GM18909 (cell line): ENCODE measurements around the gene NKD1.

Experiments
- ATAC-seq: cut with Tn5 transposase; IDR thresholded peaks from one replicate; pipeline ENCODE4 v1.9.1; 2021; ENCODE audit warnings: mild to moderate bottlenecking; ENCODE audit not compliant: unreplicated experiment, poor library complexity

The NKD1 gene

DNA sequence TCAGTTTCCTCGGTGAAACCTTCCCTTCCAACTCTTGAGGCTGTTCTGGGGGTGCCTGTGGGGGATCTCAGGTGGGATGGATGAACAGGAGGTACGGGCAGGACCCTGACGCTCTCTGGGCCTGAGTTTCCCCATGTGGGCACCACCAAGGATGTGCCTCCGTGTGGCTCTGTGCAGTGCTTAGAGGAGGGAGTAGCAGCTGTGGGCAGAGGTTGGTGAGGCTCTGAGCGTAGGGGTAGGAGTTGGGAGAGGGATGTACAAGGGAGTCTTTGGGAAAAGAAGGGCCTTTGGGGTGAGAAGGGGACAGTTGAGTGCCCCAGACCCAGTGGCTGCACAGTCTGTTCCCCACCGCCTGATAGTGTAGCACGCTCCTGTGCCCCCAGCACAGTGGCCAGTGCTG is 73.8 kb downstream of the NKD1 start:
- ATAC-seq, result no peak

DNA sequence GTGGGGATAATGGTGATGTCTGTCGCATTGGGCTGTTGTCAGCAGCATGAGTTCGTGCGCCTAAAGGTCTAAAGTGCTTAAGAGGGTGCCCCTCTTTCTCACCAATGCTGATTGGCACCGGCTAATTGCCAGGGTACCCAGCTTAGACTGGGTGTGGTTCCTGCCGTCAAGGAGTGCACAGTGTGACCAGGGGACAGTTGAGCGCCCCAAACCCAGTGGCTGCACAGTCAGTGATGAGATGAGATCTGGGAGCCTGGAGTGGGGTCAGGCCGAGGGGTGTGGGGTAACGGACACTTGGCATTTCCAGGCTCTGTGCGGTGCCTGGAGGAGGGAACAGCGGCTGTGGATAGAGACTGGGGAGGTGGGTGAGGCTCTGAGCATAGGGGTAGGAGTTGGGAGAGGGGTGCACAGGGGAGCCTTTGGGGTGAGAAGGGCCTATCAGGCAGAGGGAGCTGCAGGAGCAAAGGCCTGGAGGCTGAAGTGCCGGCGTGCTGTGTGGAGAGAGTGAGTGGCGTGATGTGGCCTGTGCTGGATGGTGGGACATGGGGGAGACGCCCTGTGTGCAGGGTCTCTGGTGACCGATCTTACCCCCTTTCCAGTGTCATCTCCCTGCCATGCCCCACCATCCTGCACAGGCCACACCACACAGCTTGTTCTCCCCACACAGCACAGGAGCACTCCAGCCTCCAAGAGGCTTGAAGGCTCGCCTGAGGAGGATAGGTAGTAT is 74.6 kb downstream of the NKD1 start:
- no peak for ATAC-seq

DNA sequence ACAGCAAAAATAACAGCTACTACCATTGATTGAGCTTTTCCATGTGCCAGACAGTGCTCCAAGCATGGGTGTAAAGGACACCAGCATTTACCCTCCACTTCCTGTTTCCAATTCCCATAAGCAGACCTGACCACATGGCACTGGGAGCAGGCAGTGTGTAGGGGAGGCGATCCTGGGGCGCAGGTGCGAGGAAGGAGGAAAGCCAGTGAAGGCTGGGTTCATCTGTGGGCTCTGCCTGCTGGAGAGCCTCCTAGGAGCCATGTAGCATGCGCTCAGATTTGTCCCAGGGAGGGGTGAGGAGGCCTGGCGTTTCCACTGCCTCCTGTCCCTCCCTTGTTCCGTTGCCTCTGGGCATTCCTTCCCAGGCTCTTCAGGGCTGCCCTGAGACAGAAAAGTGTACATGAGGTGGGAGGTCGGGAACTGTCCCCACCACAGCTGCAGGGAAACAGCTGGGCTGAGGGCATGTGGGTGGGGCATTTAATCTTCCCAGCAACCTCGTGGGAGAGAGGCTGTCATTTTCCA is 76.3 kb downstream of the NKD1 start:
- no peak for ATAC-seq

DNA sequence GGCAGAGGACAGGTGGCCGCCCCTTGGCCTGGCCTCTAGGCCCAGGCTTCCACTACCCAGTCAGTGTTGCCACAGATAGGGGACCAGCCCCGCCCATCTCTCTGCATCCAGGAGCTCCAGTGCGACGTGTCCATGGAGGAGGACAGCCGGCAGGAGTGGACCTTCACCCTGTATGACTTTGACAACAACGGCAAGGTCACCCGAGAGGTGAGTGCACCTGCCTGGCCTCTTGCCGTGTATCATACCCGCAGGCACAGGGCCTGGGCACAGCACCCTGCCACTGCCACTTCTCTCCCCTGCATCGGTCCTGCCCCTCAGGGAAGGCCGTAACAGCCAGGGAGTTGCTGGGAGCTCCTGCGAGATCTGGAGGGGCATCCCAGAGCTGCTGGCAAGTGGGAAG is 77.2 kb downstream of the NKD1 start:
- no peak for ATAC-seq

DNA sequence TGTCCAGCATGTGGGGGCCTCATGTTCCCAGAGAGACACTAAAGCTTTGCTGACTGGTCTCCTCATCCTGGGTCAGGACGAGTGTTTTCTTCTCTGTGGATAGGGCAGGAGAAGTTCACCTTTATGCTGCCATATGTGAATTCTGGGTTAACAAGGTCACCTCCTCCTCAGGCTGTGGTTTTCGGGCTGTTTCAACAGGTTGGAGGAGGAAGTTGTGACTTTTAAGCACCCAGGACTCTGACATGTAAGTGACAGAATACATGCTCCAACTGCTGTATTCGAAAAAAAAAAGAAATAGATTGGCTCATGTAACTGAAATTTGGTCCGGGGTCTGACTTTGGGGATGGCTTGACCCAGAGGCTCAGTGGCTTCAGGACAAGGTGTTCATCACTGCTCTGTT is 78.7 kb downstream of the NKD1 start:
- no peak for ATAC-seq

DNA sequence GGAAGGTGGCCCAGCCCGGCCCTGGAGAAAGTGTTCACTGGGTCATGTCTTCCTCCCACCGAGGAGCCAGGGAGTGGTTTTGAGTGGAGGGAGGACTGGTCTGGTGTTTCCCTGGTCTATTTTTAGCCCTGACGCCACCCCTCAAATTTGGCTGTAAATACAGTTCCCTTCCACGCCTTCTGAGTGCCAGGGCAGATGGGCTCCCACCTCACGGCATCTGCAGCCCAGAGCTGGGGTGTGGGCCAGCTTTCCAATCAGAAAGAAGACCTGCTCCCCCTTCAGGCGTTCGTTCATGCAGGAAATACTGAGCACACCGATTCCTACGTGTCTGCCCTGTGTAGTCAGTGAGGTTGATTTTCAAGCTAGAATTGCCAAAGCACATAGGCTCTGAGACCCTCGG is 79.2 kb downstream of the NKD1 start:
- ATAC-seq, result no peak

DNA sequence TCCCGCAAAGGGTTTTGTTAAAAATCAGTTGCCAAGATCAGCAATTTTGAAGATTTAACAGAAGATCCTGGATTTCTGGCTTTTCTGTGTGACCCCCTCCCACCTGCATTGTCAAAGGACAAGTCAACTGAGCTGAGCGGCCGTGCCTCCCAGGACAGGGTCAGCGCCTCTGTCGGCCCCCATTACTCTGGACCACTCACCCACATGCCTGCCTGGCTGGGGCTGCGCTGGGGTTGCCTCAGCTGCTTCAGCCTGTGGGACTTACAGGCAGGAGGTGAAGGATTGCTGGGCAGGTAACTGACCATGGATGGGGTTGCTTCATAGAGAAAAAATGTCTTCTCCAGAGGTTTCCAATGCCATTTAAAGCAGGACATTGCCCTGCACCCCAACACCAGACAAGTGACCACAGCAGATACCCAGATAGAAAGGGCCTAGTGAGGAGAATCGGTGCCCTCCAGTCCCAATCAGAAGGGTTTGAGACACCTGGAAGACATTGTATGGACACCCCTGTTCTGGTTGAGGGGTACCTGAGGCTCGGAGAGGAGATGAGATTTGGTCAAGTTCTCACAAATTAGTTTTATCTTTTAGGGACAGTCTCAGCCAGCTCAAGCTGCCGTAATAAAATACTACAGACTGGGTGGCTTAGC is 80.1 kb downstream of the NKD1 start:
- no peak for ATAC-seq

DNA sequence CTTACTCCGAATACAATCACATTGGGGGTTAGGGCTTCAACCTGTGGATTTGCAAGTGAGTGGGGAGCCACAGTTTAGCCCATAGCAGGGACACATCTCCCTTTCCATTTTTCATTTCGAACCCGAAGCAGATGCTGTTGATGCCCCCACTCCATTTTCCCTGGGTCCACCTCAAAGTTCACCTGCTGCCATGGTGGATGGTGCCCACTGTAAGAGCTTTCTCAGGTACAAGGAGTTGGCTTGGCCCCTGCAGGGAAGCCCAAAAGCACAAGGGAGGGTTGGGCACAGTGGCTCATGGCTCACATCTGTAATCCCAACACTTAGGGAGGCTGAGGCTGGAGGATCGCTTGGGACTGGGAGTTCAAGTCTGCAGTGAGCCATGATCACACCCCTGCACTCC is 81.1 kb downstream of the NKD1 start:
- no peak for ATAC-seq

DNA sequence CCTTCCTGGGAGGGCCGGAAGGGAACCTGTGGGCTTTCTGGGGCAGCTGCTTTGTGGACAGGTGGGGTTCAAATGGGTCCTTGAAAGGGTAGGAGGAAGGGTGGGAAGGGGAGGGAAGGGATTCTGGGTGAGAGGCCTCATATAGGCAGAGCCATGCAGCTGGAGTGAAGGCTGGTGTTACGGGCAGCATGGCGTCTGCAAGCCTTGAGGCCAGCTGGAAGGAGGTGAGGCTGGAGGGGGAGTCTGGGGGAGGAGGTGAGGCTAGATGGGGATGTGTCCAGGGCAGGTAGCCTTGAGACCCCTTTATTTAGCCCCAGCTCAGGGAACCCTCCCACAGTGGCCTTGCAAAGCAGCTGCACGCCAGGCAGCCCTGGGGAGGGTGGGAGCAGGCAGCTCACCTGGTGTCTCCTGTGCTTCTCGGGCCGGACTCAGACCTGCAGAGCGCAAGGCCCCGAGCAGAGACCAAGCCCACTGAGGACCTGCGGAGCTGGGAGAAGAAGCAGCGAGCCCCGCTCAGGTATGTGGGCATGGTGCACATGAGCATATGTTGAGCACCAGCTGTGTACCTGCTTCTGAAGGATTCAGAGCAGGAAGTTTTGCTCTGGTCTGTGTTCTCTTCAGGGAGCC is 82.3 kb downstream of the NKD1 start:
- ATAC-seq, result no peak

DNA sequence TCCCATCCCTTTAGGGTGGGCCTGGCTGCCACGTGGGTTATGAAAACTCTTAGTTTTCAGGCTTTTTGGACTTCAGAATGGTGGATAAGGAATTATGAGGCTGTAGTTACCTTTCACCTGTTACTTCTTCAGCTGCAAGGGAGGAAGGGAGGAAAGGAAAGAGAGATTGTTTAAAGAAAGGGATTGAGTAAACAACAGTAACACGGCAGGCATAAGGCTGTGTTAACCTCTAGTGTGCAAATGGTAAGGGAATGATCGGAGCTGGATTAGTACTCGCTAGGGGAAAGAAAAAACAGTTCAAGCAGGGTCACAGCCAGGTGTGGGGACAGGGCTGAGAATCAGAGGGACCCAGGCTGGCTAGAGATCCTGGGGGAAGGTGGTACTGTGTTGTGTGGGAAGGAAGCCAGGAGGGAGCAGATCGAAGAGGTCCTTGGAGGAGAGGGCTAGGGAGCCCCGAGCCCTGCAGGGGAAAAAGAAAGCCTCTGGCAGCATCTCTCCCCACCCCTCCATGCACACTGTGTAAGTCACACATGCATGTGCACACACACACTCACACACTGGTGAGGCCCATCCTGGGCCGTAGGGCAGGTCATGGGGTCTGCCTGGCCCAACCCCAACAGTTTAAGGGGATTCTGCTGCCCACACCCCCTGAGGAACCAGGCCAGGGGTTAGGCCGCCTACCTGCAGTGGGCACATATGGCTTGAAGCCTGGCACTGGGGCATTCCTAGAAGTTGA is 83.2 kb downstream of the NKD1 start:
- ATAC-seq, result no peak

DNA sequence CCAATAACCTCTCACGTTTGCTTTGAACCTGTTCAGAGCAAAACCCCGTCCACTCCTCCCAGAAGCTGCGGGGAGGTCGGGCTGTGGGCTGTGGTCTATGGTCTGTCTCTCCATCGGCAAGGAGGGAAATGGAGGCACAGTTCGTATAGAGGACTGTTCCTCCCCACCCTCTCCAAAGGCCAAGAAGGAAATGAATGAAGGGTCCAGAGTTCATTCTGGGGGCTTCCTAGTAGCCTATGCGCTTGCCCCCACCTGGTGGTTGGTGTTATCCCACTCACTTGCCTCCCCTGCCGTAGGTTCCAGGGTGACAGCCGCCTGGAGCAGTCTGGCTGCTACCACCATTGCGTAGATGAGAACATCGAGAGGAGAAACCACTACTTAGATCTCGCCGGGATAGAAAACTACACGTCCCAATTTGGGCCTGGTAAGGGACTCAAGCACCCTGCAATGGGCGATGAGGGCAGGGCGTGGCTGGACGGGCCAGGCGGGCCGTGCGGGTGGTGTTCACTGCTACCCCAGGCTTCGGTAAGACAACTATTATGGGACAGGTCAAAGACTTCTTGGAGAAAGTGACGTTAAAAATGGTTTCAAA is 83.9 kb downstream of the NKD1 start:
- no peak for ATAC-seq

DNA sequence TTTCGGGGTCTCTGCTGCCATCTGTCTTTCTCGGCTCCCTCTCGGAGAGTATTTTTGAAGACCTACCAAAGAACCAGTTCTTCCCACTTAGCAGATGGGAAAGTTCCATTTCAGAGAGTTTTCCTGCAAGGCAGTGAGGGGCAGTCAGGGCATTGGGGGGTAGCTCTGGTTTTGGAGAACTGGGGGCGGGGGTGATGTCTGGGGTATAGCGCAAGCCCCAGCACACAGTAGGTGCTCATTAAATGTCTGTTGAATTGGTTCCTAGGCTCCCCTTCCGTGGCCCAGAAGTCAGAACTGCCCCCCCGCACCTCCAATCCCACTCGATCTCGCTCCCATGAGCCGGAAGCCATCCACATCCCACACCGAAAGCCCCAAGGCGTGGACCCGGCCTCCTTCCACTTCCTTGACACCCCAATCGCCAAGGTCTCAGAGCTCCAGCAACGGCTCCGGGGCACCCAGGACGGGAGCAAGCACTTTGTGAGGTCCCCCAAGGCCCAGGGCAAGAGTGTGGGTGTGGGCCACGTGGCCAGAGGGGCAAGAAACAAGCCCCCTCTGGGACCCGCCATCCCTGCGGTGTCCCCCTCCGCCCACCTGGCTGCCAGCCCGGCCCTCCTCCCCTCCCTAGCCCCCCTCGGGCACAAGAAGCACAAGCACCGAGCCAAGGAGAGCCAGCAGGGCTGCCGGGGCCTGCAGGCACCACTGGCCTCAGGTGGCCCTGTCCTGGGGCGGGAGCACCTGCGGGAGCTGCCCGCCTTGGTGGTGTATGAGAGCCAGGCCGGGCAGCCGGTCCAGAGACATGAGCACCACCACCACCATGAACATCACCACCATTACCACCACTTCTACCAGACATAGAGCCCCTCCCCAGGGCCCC is 85.0 kb downstream of the NKD1 start:
- ATAC-seq, result no peak

DNA sequence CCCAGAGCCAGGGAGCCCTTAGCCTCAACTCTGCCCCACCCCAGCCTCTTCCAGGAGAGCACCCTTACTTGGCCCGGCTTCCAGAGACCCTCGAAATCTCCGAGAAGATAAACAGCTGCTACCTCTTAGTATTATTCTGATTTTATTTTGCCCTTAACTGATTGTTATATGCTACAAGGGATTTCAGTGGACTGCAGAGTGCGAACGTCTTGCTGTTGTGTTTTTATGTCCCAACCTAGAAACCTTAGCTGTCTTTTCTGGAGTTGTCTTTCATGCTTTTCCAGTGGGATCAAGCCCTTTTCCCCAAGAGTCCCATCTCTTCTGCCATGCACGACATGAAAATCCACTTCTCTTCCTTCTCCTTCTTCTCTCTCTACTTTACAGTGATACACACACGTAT is 85.9 kb downstream of the NKD1 start:
- ATAC-seq, result no peak

DNA sequence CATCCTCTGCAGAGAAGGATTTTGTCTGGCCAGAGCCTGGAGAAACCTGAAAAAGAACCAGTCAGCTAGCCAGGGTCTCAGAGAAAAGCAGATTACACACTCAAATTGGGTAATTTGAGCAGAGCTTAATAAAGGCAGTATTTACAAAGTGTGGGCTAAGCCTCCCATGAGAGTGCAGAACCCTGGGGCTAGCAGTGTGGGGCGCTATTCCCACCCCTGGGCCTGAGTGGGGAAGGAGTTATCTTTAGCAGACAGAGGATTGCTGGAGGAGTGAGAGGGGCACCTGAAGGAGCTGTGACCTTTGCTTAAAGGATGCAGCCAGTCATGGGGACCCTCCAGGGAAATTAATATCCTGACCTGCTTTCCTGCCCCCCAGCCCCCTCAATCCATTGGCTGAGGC is 86.8 kb downstream of the NKD1 start:
- ATAC-seq, result no peak

DNA sequence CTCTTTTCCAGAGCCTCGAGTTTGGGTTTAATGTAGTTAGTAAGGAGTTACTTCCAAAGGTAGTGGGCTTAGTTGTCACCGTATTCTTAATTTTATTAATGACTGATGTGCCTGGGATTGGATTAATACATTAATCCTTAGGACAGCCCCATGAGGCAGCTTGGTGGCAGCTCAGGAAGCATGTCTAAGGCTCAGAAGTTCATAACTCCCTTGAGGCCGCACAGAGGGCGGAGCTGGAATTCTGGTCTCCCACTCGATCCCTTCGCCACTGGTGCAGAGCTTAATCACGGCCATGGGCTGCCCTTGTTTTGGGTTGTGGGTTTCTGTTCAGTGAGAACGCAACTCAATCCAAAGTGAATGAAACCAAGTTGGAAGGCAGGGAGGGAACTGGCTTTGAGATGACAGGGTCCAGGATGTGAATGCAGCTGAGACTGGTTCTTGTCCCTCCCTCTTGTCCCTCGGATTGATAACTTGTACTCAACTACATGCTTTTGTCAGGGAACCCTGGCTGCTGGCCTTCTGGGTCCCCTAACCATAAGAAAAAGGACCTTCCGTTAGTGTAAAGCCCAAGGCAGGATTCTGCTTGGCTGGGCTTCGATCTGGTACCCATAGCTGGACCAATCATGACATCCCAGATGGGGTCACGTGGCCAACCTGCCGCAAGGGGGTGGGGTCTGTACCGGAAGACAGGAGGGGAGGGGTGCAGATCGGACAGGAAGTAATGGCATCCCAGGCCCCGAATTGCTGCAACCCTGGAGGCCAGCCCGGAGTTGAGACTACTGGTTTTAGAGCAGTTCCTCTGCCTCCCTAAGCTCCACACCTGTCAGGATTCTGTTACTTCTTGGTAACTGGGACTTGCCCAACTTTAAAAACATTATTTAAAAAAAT is 87.6 kb downstream of the NKD1 start:
- ATAC-seq, result no peak

DNA sequence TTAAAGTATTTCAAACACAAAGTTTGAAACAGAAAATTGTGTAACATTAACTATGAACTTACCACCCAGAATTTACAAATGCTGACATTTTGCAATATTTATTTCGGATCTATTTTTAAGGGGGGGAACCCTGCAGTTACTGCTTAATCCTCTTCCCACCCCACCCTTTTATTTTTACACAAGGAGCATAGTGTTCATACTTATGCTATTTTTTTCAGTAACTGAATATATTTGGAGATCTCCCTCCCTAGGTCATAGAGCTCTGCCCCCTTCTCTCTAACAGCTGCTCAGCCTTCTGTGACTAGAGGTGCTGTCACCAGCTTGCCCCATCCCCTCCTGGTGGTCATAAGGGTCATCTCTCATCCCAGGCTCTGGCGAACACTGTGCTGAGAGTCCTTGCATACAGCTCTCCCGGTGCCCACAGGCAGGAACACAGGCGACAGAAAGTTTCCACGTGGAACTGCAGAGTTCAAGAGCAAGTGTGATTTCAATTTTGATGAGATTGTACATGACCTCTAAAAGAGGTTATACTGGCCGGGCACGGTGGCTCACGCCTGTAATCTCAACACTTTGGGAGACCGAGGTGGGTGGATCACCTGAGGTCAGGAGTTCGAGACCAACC is 88.7 kb downstream of the NKD1 start:
- no peak for ATAC-seq

DNA sequence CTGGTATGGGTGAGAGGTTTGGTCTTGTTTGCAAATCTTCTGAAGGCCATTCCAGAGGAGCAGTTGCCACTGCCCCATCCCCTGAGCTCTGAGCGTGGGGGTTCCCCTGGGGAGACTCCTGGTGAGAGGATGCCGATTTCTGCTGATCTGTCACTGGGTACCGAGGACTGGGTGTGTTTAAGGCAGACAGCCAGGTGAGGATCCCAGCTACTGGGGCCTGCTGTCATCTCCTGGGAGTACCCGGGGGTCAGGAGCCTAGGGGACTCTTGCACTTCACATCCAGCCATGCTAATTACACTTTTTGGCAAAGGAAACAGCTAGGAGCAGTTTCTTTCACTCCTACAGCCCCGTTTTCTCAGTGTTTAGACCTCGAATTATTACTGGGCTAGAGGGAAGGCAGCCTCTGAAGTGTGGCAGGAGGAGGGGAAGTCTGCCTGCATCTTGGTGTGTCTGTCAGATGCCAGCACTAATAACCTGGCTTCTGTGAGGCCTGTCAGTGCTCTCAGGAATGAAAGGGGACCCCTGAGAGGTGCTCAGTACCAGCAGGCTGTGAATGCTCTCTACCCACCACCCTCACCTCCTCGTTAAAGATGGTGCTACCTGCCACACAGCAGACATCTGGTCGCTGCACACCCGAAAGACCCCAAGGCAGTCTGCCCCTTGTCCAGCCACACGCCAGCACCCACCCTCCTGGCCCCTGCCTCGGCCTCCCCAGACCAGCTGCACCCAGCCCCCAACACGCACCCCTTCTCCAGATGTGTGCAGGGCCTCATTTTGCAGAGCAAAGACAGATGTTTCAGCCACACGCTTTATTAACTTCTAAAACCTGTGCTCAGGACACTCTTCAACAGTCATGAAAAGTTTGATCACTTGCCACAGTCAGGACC is 89.8 kb downstream of the NKD1 start:
- ATAC-seq, result no peak
